Stimulated activated CD4-positive, alpha-beta T cell treated with anti-CD3 and anti-CD28 coated beads, Interleukin-12 subunit alpha, Interleukin-12 subunit beta, amount 100 ng/mL, for 24 hours (primary cell): Measurements from ENCODE around the gene ARMH4.

Source experiments
- DNase-seq, 2 experiments: peaks; one replicate each; pipeline ENCODE4 v3.0.0-alpha.2; 2020; ENCODE audit warnings: low read depth in 2 of 2

The ARMH4 gene, protein sequence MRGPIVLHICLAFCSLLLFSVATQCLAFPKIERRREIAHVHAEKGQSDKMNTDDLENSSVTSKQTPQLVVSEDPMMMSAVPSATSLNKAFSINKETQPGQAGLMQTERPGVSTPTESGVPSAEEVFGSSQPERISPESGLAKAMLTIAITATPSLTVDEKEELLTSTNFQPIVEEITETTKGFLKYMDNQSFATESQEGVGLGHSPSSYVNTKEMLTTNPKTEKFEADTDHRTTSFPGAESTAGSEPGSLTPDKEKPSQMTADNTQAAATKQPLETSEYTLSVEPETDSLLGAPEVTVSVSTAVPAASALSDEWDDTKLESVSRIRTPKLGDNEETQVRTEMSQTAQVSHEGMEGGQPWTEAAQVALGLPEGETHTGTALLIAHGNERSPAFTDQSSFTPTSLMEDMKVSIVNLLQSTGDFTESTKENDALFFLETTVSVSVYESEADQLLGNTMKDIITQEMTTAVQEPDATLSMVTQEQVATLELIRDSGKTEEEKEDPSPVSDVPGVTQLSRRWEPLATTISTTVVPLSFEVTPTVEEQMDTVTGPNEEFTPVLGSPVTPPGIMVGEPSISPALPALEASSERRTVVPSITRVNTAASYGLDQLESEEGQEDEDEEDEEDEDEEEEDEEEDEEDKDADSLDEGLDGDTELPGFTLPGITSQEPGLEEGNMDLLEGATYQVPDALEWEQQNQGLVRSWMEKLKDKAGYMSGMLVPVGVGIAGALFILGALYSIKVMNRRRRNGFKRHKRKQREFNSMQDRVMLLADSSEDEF

DNA sequence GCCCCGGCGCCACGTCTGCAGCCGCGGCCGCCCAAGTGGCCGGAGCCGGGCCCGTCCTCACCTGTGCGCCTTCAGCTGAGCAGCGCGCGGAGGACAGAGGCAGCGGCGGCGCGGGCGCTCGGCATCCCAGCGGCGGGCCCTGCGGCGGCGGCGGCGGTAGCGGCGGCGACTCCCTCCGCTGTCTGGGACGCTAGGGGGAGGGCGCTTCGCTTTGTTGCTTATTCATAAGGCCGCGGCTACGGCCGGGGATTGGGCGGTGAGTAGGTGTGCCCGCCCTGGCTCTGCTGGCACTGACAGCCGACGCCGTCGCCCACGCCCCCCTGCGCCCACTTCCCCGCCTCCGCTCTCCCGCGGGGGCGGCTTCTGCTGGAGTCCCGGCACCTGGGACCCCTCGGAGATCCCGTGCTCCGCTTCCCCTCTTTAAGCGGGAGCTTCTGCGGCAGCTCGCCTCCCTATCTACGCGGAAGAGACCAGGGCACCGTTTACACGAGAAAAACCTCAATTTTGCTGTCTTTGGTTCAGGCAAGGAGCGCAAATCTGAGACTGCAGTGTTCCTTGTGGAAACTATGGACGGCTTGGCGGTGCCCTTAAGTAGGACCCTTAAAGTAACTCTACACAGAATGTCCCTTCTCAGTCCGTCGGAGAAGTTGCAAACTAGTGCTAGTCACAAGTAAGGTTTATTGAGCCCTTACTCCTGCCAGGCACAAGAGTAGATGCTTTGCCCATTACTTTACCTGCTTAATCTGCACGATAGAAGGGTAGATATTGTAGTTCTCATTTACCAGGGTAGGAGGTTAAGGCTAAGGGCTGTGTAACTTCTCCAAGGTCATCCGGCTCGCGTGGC, at the start of gene ARMH4:
TSS of gene ARMH4 (minus strand) at position 200 of the 844 bp plus-strand sequence. CDS start 12,855 bp downstream, outside the sequence.
- DNase-seq: peak; percentile 43 to 49

DNA sequence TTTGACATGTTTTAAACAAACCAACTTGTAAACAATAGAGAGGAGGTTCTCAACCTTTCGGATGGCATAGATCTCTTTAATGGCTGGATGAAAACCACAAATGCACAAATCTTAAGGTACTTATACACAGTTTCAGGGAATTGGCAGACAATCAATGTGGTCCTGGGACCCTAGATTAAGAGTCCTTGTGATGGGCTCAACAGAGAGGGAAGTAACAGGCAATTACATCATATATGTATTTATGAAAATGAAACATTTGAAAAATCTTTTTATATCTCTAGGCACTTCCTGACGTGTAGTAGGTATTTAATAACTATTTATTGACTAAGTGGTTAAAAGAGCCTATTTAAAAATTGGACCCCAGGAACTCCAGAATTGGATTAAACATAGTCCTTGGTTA, 48.8 kb upstream of the ARMH4 start:
- no peak for DNase-seq

DNA sequence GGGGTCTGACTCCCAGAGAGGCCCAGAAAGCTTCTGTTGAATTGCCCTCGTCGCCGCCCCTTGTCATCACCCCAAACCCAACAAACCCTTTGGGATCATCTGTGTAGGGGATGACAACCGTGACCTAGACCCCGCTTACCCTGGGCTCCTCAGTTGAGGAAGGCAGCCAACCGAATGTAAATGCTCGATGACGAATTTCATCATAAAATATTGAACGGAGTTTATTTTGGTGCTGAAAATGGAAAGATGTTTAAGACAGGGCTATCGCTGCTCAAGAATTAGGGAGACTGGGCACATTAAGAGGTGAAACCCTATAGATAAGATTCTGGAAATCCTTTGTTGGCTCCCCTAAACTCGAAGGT, 48.4 kb upstream of the ARMH4 start:
- DNase-seq: peak in 1 of 2 experiments; percentile 1

DNA sequence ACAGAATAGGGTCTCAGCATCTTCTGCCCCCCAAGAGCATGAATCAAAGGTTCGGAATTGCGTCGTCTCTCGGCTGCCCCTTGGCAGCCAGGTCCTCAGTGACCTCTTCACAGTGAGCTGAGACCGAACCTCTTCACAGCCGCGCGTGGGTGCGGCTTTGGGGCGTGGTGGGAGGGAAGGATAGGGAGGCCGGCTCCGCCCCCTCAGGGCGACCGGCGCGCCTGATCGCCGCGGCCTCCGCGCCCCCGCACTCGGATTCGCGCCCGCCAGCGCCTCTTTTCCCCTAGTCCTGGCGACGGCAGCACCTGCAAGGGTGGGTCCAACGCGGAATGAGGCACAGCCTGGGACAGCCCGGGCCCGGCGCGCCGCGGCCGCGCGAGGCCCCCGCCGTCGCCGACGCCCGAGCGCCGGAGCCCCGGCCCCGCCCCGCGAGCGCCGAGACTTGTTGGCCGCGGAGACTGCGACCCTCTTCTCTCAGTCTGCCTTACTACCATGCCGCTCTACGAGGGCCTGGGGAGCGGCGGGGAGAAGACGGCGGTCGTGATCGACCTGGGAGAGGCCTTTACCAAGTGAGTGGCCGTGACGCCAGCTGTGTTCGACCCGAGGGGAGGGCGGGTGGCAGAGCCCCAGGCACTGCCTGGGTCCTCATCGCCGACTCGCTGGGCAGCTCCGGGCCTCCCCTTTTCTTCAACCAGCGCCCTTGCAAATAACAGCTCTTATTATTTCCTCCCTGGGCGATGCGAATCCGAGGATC, 47.9 kb upstream of the ARMH4 start, which contains the start of gene ACTR10:
TSS of gene ACTR10 (plus strand) at position 424 of the 754 bp plus-strand sequence. CDS start at position 493, 69 bp downstream.
- peak; percentile 80 to 84 for DNase-seq

DNA sequence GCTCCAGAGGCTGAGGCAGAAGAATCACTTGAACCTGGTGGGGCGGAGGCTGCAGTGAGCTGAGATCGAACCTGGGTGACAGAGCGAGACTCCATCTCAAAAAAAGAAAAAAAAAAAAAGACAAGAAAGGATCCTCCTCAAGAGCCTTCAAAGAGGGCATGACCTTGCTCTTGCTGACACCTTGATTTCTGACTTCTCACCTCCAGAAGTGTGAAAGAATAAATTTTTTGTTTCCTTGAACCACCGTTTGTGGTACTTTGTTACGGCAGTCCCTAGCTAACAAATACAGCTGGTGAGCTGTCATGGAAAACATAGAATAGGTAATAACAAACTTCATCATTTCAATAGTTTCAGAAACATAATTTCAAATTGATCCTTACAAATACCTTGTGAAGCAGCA, 46.1 kb upstream of the ARMH4 start:
- no peak for DNase-seq

DNA sequence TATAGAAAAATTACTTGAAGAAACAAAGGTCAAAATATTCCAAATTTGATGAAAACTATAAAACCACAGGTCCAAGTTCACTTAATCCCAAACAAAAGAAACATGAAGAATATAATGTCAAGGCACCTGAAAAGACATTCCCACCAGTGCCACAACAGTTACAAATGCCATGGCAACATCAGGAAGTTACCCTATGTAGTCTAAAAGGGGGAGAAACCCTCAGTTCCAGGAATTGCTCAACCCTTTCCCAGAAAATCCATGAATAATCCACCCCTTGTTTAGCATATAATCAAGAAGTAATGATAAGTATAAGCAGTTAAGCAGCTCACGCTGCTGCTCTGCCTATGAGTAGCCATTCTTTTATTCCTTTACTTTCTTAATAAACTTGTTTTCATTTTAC, 44.2 kb upstream of the ARMH4 start:
- DNase-seq: no peak

DNA sequence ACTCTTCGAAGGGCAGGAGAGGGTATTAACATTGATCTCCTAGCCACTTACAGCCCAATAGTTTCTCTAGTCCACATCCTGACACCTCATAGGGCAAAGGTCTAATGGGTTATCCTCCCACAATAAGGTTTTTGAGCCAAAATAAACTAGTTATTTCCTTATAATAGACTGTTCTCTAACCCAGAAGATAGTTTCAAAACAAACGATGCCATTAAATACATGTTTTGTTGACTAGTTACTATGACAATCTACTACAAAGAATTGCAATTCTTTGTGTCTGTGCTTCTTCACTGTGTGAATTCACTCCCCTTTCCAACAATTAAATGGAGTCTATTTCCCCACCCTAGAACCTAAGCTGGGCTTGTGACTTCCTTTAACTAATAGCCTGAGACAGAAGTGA, 41.5 kb upstream of the ARMH4 start:
- DNase-seq: no peak

DNA sequence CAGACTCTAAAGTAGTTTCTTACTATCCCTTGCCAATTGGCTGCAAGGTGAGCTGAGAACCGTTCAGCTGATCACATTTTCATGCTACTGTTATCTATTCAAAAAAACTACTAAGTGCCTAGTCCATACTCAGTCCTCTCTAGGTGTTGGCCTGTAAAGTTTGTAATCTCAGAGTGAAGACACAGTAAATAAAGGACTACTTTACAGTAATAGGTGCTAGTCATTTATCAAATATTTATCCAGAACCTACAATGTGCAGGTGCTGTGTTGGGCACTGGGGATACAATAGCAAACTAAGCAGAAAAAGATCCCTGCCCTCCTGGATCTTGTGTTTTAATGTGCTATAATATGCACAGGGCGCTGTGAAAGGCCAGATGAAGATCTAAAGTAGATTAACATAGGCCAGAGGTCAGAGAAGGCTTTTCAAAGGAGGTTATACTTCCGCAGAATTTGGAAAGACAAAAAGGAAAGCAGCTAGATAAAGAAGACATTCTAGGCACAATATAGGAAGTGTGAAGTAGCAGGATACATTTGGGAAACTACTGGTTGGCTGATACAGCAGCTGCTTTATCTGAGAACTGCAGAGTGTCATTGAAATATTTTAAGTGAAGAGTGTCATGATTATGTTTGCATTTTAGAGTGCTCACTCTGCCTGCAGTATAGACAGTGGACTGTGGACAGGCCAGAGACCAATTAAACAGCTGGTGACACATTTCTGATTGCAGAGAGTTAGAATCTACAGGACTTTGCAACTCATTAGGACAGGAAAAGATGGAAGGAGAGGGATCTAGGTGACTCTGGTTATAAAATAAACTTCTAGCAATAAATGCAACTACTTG, 40.0 kb upstream of the ARMH4 start:
- no peak for DNase-seq

DNA sequence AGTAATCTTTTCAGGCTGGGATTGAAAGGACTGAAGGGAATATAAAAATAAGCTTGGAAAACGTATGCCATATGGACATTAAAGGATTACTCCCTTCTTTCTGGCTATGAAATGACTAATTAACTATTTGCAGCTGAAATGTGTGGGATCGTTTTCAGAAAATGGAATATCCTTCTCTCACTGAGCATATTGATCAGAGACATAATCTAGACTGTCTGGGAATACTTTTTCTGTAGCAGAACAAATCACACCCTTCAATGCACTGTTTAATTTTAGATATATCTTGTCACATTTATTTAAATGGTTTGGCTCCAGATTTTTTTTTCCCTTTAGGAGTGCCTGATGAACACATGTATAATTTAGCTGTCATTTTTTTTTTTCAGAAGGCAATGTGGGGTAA, 37.2 kb upstream of the ARMH4 start:
- DNase-seq: no peak

DNA sequence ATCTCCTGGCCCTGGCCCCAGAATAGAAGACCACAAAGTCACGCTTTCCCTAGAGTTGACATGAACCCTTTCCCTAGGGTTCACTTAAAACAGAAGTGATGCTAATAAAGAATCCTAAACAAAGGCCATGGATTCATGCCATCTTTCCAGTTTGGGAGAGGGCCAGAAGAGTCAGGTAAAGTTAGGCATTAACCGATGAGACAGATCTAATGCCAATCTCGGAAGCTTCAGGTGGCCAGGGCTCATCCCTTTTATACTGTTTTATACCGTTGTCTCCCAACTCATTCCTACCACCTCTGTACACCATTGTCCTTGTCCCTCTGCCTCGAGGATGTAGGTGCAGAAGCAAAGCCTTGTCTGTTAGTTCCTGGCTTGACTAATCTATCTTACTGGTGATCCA, 25.1 kb upstream of the ARMH4 start:
- no peak for DNase-seq

DNA sequence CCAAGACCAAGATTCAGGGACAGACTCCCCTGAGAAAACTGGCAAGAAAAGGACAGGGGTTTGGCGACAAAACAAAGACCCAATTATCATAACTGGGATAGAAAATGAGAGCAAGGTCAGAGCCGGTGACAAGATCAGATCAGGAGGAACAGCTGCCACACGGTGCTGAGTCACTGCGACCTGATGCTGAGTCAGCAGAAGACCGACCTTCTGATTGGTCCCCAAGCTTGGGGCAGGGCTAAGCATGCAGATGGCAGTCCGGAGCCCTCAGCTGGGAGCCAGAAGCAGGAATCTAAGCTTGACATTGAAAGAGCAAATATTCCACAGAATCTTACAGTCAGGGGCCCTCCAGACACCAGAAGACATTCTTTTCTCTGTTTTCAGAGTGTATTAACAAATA, 19.1 kb upstream of the ARMH4 start:
- peak in 1 of 2 experiments; percentile 29 for DNase-seq

DNA sequence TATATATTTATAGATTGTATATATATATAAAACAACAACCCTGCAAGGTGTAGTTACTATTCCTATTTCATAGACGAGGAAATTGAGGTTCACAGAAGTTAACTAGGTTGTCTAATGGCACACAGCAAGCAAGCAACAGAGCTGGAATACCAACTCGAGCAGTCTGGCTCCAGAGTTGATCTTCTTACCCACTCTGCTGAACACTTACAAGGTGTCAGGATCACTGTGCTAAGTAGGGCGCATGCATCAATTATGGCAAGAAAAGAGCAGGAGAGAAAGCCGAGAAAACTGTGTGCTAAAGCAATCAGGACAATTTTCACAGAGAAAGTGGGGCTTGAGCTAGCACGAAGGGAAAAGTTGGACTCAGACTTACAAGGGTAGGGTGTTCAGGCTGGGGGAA, 15.9 kb upstream of the ARMH4 start:
- DNase-seq: no peak

DNA sequence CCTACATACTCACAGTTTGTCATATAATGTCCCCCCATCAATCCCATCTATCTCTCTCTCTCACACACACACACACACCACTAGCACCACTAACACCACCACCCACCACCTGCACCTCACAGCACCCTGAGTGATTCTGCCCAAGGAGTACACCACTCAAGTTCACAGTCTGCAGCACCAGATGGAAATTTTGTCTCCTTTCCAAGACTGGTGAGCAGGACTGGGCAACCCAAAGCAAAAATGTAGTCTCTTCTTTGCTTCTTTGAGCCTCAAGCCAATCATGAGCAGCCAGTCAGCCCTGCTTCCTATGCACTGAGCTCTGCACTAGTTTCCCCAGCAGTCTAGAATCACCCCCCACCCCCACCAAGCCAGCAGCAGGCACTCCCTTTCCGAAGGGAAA, 15.0 kb upstream of the ARMH4 start:
- DNase-seq: no peak

DNA sequence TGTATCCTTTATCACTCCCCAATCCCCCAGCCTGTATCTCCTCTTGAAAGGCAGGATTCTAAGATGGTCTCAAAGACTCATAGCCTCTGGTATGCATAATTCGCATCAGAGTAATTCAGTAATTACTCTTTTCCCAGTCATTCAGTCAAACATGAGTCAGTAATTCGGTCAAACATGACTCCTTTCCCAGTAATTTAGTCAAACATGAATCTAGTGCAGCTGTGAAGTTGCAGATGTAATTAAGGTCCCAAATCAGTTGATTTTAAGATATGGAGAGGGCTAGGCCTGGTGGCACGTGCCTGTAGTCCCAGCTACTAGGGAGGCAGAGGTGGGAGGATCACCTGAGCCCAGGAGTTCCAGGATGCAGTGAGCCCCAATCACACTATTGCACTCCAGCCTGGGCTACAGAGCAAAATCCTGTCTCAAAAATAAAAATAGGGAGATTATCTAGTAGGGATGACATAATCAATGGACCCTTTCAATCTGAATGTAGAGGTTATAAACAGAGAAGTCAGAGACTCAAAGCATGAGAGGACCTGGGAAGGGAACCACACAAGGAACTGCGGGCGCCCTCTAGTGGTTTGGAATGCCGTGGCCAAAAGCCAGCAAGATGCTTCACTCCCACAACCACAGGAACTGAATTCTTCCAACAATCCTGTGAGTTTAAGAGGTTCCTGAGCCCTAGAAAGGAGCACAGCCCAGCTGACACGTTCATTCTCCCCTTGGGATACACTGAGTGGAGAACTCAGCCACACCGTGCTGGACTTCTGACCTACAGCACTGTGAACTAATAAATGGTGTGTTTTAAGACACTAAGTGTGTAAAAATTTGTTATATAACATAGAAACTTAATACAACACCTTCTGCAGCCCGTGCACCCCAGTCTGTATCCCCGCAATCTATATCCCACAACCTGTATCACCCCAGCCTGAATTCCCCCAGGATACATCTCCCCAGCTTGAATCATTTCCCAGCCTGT, 14.3 kb upstream of the ARMH4 start:
- peak; percentile 53 to 79 for DNase-seq

DNA sequence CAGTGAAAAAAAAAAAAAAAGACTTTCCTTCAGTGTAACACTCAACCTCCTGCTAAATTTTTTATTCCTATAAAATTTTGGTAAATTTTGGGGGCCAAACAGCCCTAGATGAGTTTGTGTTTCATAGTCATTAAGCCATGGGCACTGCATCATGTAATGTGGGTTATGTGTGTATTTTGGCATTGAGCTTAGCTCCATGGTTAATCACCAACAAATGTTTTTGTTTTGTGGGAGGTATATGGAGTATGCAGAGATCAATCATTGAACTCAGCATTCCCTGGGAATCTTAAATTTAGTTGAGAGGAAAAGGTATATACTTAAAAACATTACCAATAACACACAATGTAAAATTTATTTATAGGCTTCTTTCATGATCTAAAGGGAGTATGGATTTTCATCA, 8.5 kb upstream of the ARMH4 start:
- DNase-seq: no peak

DNA sequence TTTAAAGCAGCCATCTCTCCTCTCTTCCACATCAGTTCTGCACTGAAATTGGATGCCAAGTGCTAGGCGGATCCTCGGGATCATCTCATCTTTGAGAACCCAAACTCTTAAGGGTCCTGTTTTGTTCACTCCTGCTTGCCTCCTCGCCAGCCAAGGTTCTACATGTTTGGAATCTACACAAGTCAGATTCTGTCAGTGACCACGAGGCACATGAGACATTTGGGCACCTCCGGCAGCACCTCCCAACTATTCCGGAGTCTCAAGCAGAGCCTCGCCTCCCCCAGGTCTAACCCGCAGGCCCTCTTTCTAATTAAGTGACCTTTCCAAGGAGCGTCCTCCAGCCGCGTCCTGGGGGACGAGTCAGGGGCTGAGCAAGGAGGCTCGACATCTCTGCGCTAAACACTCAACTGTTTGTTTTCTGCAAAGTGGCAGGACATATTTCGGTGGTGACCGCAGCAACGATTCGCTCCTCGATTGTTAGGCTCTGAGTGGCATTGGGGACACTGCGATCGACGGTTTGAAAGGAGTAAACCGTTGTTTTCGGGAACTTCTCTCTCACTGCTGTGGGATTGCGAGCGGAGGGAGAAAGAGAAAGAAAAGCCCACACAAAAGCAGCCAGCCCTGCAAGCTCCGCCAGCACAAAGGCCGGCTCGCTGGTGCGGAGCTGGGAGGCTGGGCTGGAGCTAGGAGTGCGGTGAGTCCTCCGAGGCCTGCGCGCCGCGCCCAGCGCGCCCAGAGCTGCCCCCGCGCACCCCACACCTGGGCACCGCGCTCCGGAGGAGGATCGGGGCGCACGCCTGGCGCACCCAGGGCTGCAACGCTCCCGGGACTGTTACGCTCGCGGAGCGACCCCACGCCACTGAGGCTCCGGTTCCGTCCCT, 640 bp downstream of the ARMH4 start:
- no peak for DNase-seq

DNA sequence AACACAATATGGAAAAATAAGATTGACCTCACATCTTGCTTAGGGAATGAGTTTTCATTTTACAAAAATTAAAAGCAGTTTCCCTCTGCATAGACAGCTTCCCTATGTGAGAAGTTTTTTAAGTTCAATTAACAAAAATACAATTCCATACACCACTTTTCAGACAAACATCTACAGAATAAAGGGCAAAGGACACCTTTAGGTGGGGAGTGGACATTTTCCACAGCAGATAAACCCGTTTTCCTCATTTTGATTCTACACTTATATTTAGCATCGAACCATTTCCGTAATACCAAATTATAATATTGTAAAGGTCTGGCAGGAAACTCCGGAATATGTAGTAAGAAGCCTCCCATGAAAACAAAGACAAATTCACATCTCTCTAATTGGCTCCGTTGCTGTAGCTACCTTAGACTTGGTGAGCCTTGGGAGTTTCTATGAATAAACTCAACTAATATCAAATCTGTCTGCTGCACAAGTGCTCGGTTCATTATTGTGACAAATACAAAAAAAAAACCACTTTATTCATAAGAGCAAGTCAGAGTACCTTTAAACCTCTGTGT, 1.7 kb downstream of the ARMH4 start:
- DNase-seq: no peak

DNA sequence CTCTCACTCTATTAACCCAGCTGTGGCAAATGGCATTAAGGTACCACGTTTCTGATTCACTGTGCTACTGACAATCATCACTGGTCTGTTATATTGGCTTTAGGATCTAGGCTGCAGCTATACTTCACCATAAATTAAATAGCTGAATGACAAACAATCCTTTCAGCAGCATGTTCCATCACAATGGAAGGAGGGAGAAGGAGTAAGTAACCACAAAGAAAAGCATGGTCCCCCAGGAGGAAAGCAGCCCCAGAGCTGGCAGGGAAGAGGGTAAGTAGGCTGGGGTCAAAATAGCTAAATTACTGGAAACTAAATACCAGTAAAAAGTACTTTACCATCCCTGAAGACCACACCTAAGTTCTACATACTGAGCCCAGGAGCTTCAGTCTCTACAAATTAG, 2.8 kb downstream of the ARMH4 start:
- DNase-seq: no peak
